BE2C (cell line): Measurements from ENCODE around the gene DHRS13.

Source experiments
- DNase-seq: peaks from one replicate; pipeline ENCODE4 v3.0.0-alpha.2; 2020
- H3K27me3 ChIP-seq: fragments of 250-450 bp; sonication (Bioruptor Pico); 2 replicates; pipeline ENCODE4 v1.5.1; 2020; ENCODE audit warnings: mild to moderate bottlenecking
- H3K36me3 ChIP-seq: fragments of 250-450 bp; sonication (Bioruptor Pico); 2 replicates; pipeline ENCODE4 v1.5.1; 2020; ENCODE audit warnings: mild to moderate bottlenecking
- H3K4me1 ChIP-seq: fragments of 250-450 bp; sonication (Bioruptor Pico); 2 replicates; pipeline ENCODE4 v1.5.1; 2020
- H3K4me3 ChIP-seq: 2 replicates; pipeline ENCODE4 v1.5.1; 2011; ENCODE audit warnings: low read depth, low read length
- H3K9me3 ChIP-seq: fragments of 250-450 bp; sonication (Bioruptor Pico); 2 replicates; pipeline ENCODE4 v1.5.1; 2020
- TF ChIP-seq, protein P1 (sequence below): IDR thresholded peaks from 2 replicates; pipeline ENCODE4 v1.5.1; 2012; ENCODE audit warnings: mild to moderate bottlenecking, low read depth, low read length

Gene DHRS13

GRCh38 chr17:28946239-28946638 is 43.4 kb upstream of the DHRS13 start:
- TF ChIP-seq, protein P1, sequence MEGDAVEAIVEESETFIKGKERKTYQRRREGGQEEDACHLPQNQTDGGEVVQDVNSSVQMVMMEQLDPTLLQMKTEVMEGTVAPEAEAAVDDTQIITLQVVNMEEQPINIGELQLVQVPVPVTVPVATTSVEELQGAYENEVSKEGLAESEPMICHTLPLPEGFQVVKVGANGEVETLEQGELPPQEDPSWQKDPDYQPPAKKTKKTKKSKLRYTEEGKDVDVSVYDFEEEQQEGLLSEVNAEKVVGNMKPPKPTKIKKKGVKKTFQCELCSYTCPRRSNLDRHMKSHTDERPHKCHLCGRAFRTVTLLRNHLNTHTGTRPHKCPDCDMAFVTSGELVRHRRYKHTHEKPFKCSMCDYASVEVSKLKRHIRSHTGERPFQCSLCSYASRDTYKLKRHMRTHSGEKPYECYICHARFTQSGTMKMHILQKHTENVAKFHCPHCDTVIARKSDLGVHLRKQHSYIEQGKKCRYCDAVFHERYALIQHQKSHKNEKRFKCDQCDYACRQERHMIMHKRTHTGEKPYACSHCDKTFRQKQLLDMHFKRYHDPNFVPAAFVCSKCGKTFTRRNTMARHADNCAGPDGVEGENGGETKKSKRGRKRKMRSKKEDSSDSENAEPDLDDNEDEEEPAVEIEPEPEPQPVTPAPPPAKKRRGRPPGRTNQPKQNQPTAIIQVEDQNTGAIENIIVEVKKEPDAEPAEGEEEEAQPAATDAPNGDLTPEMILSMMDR, result no peak
- Histone ChIP-seq H3K4me3 (no peak overlapping the region), H3K36me3 (peaks cover 9% of the 10 kb centered on the region), H3K4me1 (no peaks in the 10 kb centered on the region; the same call in 1 of the 2 replicates), H3K9me3 (no peaks in the 10 kb centered on the region), H3K27me3 (no peaks in the 10 kb centered on the region)
- DNase-seq, result no peak

DNA sequence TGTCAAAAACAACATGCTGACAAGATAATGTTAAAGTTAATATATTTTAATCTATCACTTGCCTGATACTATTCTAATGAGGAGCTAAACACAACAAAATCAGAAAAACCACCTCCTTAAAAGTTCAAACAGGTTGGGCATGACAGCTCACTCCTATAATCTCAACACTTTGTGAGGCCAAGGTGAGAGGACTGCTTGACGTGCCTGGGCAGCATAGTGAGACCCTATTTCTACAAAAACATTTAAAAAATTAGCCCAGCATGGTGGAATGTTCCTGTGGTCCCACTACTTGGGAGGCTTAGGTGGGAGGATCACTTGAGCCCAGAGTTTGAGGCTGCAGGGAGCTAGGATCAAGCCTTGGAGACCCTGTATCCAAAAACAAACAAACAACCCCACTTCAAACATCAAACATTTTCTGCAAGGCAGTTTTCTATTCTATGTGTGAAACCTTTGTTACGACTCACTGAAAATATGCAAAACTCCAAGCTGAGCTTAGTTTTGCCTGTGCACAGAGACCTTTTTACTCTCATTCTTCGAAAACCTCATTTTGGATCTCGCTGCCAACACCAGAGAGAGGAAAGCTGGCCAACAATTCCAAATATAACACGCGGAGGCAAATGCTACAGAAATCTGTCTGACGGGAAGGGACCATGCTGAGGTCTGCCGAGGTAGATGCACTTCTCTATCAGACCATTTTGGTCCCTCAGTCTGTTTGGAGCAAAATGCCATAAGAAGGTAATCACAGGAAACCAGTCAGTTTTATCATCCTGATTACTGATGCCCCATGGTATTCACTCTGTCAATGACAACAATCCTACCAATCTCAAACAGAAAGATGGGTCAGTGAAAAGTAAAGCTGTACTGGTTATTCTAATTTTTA is 42.2 kb upstream of the DHRS13 start:
- Histone ChIP-seq H3K9me3 (no peaks in the 10 kb centered on the region), H3K36me3 (peaks cover 9% of the 10 kb centered on the region), H3K27me3 (no peaks in the 10 kb centered on the region), H3K4me1 (no peaks in the 10 kb centered on the region; the same call in 1 of the 2 replicates), H3K4me3 (no peak overlapping the region)
- TF ChIP-seq, protein P1, result no peak
- no peak for DNase-seq

- no peak for DNase-seq
- Histone ChIP-seq H3K4me1 (no peaks in the 10 kb centered on the region; the same call in 1 of the 2 replicates), H3K27me3 (no peaks in the 10 kb centered on the region), H3K9me3 (no peaks in the 10 kb centered on the region), H3K4me3 (no peak overlapping the region), H3K36me3 (peaks cover 9% of the 10 kb centered on the region)
- TF ChIP-seq, protein P1, result no peak
These were observed 41.5 kb upstream of the DHRS13 start for GRCh38 chr17:28944343-28944742.

DNA sequence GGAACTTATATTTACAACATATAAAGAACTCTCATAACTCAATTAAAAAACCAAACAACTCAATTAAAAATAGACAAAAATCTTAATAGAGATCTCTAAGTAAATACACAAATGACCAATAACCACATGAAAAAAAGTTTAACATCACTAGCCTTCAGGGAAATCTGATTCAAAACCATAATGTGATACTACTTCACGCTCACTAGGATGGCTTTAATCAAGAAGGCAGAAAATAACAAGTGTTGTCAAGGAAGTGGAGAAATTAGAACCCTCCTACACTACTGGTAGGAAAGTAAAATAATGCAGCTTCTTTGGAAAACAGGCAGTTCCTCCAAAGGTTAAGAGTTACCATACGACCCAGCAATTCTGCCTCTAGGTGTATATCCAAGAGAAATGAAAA is 40.0 kb upstream of the DHRS13 start:
- Histone ChIP-seq H3K9me3 (no peaks in the 10 kb centered on the region), H3K36me3 (peaks cover 9% of the 10 kb centered on the region), H3K4me3 (no peak overlapping the region), H3K27me3 (no peaks in the 10 kb centered on the region), H3K4me1 (no peaks in the 10 kb centered on the region; the same call in 1 of the 2 replicates)
- no peak for DNase-seq
- TF ChIP-seq, protein P1, result no peak

DNA sequence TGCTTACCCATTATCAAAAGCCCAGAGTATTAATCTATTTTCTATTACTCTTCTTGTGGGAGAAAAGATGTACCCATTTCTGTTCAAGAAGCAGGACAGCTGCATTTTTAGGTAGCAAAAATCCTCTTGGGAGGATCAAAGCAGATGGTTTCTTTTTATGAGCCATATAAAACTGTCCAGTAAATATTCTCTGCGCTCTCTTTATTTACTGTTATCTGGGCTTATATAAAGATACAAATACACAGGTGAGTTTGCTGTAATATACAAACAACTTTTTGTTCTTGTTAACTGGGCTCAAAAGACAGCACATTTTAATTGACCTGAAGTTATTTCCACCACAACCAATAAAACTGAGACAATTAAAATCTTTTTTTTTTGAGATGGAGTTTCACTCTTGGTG is 38.4 kb upstream of the DHRS13 start:
- DNase-seq, result no peak
- Histone ChIP-seq H3K4me1 (no peaks in the 10 kb centered on the region), H3K36me3 (peaks cover 9% of the 10 kb centered on the region), H3K4me3 (no peak overlapping the region), H3K27me3 (no peaks in the 10 kb centered on the region), H3K9me3 (no peaks in the 10 kb centered on the region)
- TF ChIP-seq, protein P1, result no peak

- H3K9me3 ChIP-seq, result no peaks in the 10 kb centered on the region
- H3K4me3 ChIP-seq, result no peak overlapping the region
- H3K27me3 ChIP-seq, result no peaks in the 10 kb centered on the region
- no peaks in the 10 kb centered on the region for H3K4me1 ChIP-seq
- peaks cover 9% of the 10 kb centered on the region for H3K36me3 ChIP-seq
- TF ChIP-seq, protein P1, result no peak
- DNase-seq, result no peak
These were observed 37.8 kb upstream of the DHRS13 start for GRCh38 chr17:28940675-28941074.
